PC-9 (cell line): ENCODE measurements around the gene RASL10B. TPM values are rescaled to one million over a fixed set of nuclear protein-coding genes. Genes with fewer than 3 reads are reported as not detected.
A peak's percentile ranks its signal among the peaks of the same experiment; 100 is the strongest.

Experiments
- Bru-seq: library from RNA; stranded (reverse); fragments of 400-500 nt; gene quantifications from one replicate; lab custom pipeline; 2021; lab: Mats Ljungman, UMichigan
- BruChase-seq, 2 experiments: library from RNA; stranded (reverse); fragments of 400-500 nt; gene quantifications; one replicate each; lab custom pipeline; 2021; lab: Mats Ljungman, UMichigan
- BruUV-seq: library from RNA; stranded (reverse); fragments of 400-500 nt; replicated peaks from 2 replicates; lab custom pipeline; 2021; lab: Mats Ljungman, UMichigan
- CTCF ChIA-PET: fragments of 300-600 bp; sonication (Branson Sonifier 250); formaldehyde crosslinking; loops from one replicate; lab custom pipeline; 2022; ENCODE audit warnings: antibody characterized with exemption; lab: Charles Lee
- POLR2A ChIA-PET: fragments of 300-600 bp; sonication (Branson Sonifier 250); formaldehyde crosslinking; loops from one replicate; lab custom pipeline; 2022; ENCODE audit warnings: antibody characterized with exemption; ENCODE audit not compliant: unreplicated experiment; lab: Charles Lee
- DNase-seq, 2 experiments: peaks; one replicate each; pipeline versions ENCODE4 v3.0.0 to v3.0.0-alpha.2; 2015 to 2022; ENCODE audit warnings: mixed read lengths in 1 of 2
- H2AFZ ChIP-seq: fragments of 200-600 bp; sonication (generic); 2 replicates; pipeline ENCODE4 v1.8.1; 2017; ENCODE audit warnings: antibody characterized with exemption
- H3F3A ChIP-seq: fragments of 200-600 bp; sonication (generic); 2 replicates; pipeline ENCODE4 v1.8.1; 2017; ENCODE audit warnings: antibody characterized with exemption, mild to moderate bottlenecking, low read depth; ENCODE audit not compliant: insufficient read depth
- H3K27ac ChIP-seq: fragments of 200-600 bp; sonication (generic); 2 replicates; pipeline ENCODE4 v1.6.1; 2016; ENCODE audit warnings: mixed run types
- H3K27me3 ChIP-seq: fragments of 200-600 bp; sonication (generic); 2 replicates; pipeline ENCODE4 v1.6.1; 2016; ENCODE audit warnings: low read depth, mixed run types; ENCODE audit not compliant: insufficient read depth
- H3K36me3 ChIP-seq: fragments of 200-600 bp; sonication (generic); 2 replicates; pipeline ENCODE4 v1.6.1; 2016; ENCODE audit warnings: low read depth, mixed run types
- H3K4me1 ChIP-seq: fragments of 200-600 bp; sonication (generic); replicated peaks from 2 replicates; pipeline ENCODE4 v1.6.1; 2016; ENCODE audit warnings: mixed run types; ENCODE audit not compliant: insufficient read depth
- H3K4me2 ChIP-seq: fragments of 200-600 bp; sonication (generic); 2 replicates; pipeline ENCODE4 v1.6.1; 2017; ENCODE audit warnings: mixed run types
- H3K4me3 ChIP-seq: fragments of 200-600 bp; sonication (generic); 2 replicates; pipeline ENCODE4 v1.6.1; 2016; ENCODE audit warnings: mixed run types
- H3K79me2 ChIP-seq: fragments of 200-600 bp; sonication (generic); 2 replicates; pipeline ENCODE4 v1.6.1; 2017; ENCODE audit warnings: low read depth, mixed run types
- H3K9me2 ChIP-seq: fragments of 200-600 bp; sonication (generic); 2 replicates; pipeline ENCODE4 v1.8.1; 2017; ENCODE audit warnings: mild to moderate bottlenecking; ENCODE audit not compliant: insufficient read depth
- H3K9me3 ChIP-seq: fragments of 200-600 bp; sonication (generic); 2 replicates; pipeline ENCODE4 v1.8.1; 2016; ENCODE audit warnings: low read depth; ENCODE audit not compliant: insufficient read depth
- H4K20me1 ChIP-seq: fragments of 200-600 bp; sonication (generic); 2 replicates; pipeline ENCODE4 v1.8.1; 2017; ENCODE audit not compliant: insufficient read depth
- CTCF ChIP-seq: fragments of 200-600 bp; sonication (generic); conservative IDR thresholded peaks from 2 replicates; pipeline ENCODE4 v1.6.1; 2017; ENCODE audit warnings: mixed run types, antibody characterized with exemption, mild to moderate bottlenecking, moderate library complexity
- EZH2 ChIP-seq: fragments of 200-600 bp; sonication (generic); IDR thresholded peaks from 2 replicates; pipeline ENCODE4 v1.8.0; 2017; ENCODE audit warnings: antibody characterized with exemption, low read depth
- intact Hi-C: fragments of 100-400 bp; cut with micrococcal nuclease; formaldehyde crosslinking; loops from one replicate; pipeline ENCODE4 v1.10.0; 2022; ENCODE audit not compliant: unreplicated experiment
- long read RNA-seq: library from polyadenylated mRNA; stranded (forward); transcript quantifications from one replicate; pipeline ENCODE4 v2.0.0, GENCODE V29; 2022
- total RNA-seq: library from RNA; stranded (reverse); gene quantifications from 2 replicates; pipeline ENCODE4 v1.2.3, GENCODE V29; 2021

RASL10B gene
- total RNA-seq = 0.11 and 0.20 TPM in 2 replicates
- percentile 27 among the genes with signal in this experiment for Bru-seq, nascent RNA
- percentile 5 among the genes with signal in this experiment for BruChase-seq, experiment 1, labeled RNA remaining after a 2-hour chase
- BruChase-seq, experiment 2, labeled RNA remaining after a 6-hour chase = percentile 12 among the genes with signal in this experiment
- long read RNA-seq = 0 reads

GRCh38 chr17:35731239-35731916, at the start of gene RASL10B:
TSS of gene RASL10B (plus strand) at chr17:35731639. CDS start at chr17:35735185, 3,546 bp downstream.
- POLR2A ChIA-PET = interaction anchor here (0.6 kb wide), 1 partner anchor 804 kb away, joined by 5 read pairs; no protein-coding TSS in a partner anchor
- no peaks in the 10 kb centered on the region for H3K9me2 ChIP-seq
- H3K4me3 ChIP-seq = no peak within 1 kb of the TSS
- CTCF ChIA-PET = interaction anchor here (0.6 kb wide), 1 partner anchor 175 kb away, joined by 4 read pairs; no protein-coding TSS in a partner anchor
- H3K4me2 ChIP-seq = no peak within 1 kb of the TSS; the same call in 1 of the 2 replicates
- BruUV-seq = no TSS peak
- H3K4me1 ChIP-seq = peaks cover 8% of the 10 kb centered on the region
- 0 out of 2 replicates have a peak, but pooled peaks cover 4% of the 10 kb centered on the region for H3K27me3 ChIP-seq
- no peaks in the 10 kb centered on the region for H3K9me3 ChIP-seq
- no peak within 1 kb of the TSS for H2AFZ ChIP-seq
- H3K27ac ChIP-seq = no peak within 1 kb of the TSS
- H4K20me1 ChIP-seq = peaks cover 4% of the 10 kb centered on the region; the same call in 1 of the 2 replicates
- intact Hi-C loops = no loop called here
- no peak for TF ChIP-seq CTCF
- no peak for TF ChIP-seq EZH2
- H3K79me2 ChIP-seq = no peaks in the 10 kb centered on the region
- no peaks in the 10 kb centered on the region for H3K36me3 ChIP-seq
- DNase-seq = no peak
- H3F3A ChIP-seq = no peaks in the 10 kb centered on the region

GRCh38 chr17:35683591-35683990, 47.8 kb upstream of the RASL10B start:
- TF ChIP-seq CTCF (no peak), EZH2 (no peak)
- no TSS peak for BruUV-seq
- Histone ChIP-seq H3K4me2 (no peak overlapping the region), H3K79me2 (no peaks in the 10 kb centered on the region), H3K36me3 (no peaks in the 10 kb centered on the region), H3K4me1 (no peaks in the 10 kb centered on the region), H3K9me3 (no peaks in the 10 kb centered on the region), H4K20me1 (no peaks in the 10 kb centered on the region), H3K27me3 (no peaks in the 10 kb centered on the region), H3K4me3 (no peak overlapping the region), H3K9me2 (no peaks in the 10 kb centered on the region), H3K27ac (no peak overlapping the region), H2AFZ (no peak overlapping the region), H3F3A (no peaks in the 10 kb centered on the region)
- DNase-seq = no peak
- ChIA-PET CTCF (no interaction called here), POLR2A (interaction anchor here (0.6 to 0.8 kb wide), 2 partner anchors 25 to 884 kb away, joined by 6 to 9 read pairs; no protein-coding TSS in a partner anchor)
- intact Hi-C loops = no loop called here

GRCh38 chr17:35684055-35684802, 47.2 kb upstream of the RASL10B start:
- Histone ChIP-seq H4K20me1 (no peaks in the 10 kb centered on the region), H3K27me3 (no peaks in the 10 kb centered on the region), H3K4me2 (no peak overlapping the region), H3K4me1 (no peaks in the 10 kb centered on the region), H3K9me2 (no peaks in the 10 kb centered on the region), H2AFZ (no peak overlapping the region), H3K9me3 (no peaks in the 10 kb centered on the region), H3K4me3 (no peak overlapping the region), H3K79me2 (no peaks in the 10 kb centered on the region), H3F3A (no peaks in the 10 kb centered on the region), H3K27ac (no peak overlapping the region), H3K36me3 (no peaks in the 10 kb centered on the region)
- ChIA-PET CTCF (no interaction called here), POLR2A (interaction anchor here (0.6 kb wide), 1 partner anchor 884 kb away, joined by 9 read pairs; no protein-coding TSS in a partner anchor)
- BruUV-seq = no TSS peak
- TF ChIP-seq CTCF = no peak
- TF ChIP-seq EZH2 = no peak
- no peak for DNase-seq
- intact Hi-C loops = no loop called here
